GM19240 (cell line): ENCODE data around the gene TP53BP1.

Experiments
- DNase-seq: peaks from one replicate; pipeline ENCODE4 v3.0.0; 2011; ENCODE audit warnings: low spot score; ENCODE audit not compliant: insufficient read length

Gene TP53BP1

GRCh38 chr15:43488790-43489189, 4.2 kb downstream of the TP53BP1 start:
- DNase-seq: no peak

GRCh38 chr15:43487271-43487895, 5.6 kb downstream of the TP53BP1 start:
- no peak for DNase-seq

GRCh38 chr15:43484455-43484854, 8.5 kb downstream of the TP53BP1 start:
- DNase-seq: no peak

- DNase-seq: no peak
Observed at GRCh38 chr15:43483297-43484128, 9.4 kb downstream of the TP53BP1 start.

DNA sequence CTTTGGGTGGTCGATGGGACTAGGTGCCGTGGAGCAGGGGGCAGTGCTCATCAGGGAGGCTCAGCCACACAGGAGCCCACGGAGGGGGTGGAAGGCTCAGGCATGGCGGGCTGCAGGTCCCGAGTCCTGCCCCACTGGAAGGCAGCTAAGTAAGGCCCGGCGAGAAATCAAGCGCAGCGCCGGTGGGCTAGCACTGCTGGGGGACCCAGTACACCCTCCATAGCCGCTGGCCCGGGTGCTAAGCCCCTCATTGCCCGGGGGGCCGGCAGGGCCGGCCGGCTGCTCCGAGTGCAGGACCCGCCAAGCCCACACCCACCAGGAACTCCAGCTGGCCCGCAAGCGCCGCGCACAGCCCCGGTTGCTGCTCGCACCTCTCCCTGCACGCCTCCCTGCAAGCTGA, 19.1 kb downstream of the TP53BP1 start:
- DNase-seq: no peak

DNA sequence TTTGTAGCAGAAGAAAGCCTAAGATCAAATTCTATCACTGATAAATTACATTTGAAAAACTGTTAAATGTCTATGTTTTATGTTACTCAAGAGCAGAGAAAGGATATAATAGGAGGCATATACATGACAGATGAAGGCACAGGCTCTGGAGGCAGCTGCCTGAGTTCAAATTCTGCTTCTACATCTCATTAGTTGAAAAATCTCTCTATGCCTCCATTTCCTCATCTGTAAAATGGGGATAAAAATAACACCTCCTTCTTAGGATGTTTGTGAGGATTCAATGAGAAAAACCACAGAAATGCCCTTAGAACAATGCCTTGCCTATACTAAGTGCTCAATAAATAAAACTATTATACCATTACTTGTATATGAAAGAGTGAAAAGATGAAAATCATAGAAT, 21.0 kb downstream of the TP53BP1 start:
- no peak for DNase-seq

DNA sequence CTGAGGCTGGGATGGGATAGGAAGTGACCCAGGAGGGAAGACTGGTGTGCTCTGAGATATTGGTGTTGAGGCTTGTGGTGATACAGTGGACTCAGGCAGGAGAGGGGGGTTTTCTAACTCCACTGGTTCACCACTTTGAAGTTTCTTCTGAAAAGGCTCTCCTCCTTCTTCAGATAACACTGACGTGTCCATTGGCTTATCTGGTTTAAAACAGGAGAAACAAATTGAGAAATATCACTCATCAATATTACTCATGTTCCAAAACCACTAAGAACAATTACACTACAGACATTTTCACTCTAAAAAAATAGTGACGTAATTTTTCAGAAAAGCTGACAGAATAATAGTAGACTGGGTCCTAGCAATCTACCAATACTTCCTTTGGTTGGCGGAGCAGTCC, 23.1 kb downstream of the TP53BP1 start:
- no peak for DNase-seq

- DNase-seq: no peak
Observed at GRCh38 chr15:43465100-43465499, 27.9 kb downstream of the TP53BP1 start.

GRCh38 chr15:43463998-43464397, 29.0 kb downstream of the TP53BP1 start:
- no peak for DNase-seq

DNA sequence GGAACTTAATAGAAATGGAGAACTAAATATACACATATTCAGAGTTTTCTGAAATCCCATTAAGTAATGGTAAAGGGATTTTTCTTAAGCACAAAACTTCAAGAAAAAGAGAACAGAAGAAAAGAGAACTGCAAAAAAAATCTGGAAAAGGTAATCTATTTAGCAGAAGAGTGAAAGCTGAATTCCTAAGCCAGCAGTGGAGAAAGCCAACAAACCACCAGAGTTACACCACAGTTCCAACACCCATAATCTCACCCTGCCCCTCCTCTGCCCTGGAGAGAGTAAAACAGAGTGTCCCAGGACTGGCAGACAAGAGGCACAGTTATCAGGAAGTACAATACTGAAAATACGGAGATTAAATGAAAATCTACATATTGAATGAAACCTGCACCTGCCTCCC, 29.4 kb downstream of the TP53BP1 start:
- DNase-seq: no peak

GRCh38 chr15:43449981-43450380, 43.0 kb downstream of the TP53BP1 start:
- no peak for DNase-seq

GRCh38 chr15:43446344-43446743, 46.6 kb downstream of the TP53BP1 start:
- no peak for DNase-seq

- DNase-seq: no peak
Observed at GRCh38 chr15:43441316-43441715, 51.6 kb downstream of the TP53BP1 start.

- DNase-seq: no peak
Observed at GRCh38 chr15:43440721-43441281, 52.2 kb downstream of the TP53BP1 start.

GRCh38 chr15:43439268-43439667, 53.7 kb downstream of the TP53BP1 start:
- DNase-seq: no peak

DNA sequence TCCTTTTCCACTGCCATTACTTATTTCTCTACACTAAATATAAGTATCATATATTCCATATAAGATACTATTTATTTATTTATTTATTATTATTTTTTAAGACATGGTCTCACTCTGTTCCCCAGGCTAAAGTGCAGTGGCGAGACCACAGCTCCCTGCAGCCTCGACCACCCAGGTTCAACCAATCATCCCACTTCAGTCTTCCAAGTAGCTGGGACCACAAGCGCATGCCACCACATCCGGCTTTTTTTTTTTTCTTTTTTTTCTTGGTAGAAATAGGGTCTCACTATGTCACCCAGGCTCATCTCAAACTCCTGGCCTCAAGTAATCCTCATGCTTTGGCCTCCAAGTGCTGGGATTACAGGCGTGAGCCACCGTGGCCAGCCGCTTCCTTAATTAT, 56.6 kb downstream of the TP53BP1 start:
- DNase-seq: no peak

DNA sequence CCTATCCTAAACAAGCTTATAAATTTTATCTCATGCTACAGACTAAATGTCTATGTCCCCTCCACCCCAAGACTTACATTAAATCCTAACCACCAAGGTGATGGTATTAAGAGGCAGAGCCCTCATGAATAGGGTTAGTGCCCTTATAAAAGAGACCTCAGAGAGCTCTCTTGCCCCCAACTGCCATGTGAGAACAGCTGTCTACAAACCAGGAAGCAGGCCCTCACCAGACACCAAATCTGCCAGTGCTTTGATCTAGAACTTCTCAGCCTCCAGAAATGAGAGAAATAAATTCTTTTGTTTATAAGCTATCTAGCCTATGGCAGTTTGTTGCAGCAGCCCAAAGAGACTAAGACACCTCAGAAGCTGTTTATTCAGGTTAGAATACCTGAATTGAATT, 58.5 kb downstream of the TP53BP1 start:
- no peak for DNase-seq

DNA sequence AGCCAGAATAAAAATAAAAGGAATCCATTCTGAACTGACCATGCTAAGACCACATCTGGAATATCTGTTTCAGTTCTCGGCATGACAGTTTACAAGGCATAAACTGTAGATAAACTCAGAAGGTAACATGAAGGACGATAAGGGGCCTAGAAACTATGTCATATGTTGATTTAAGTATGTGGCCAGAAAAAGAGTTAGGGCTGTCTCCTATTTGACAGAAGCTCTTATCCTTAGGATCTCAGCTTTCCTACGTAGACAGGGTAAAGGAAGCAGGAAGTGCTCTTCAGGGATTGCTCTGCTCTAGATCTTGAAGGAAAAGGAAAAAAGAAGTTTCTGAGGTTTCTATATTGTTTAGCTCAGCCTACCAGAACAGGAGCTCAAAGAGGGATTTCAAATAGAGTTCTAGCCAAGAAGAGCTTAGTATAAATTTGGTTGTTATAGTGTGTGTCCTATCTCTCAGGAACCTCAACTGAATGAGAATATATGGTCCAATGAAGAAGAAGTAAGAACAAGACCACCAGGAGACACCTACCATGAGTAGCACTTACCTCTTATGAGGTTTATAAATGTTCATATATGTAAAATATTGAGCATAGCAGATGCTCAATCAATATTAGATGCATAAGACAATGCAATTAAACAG, 59.2 kb downstream of the TP53BP1 start:
- no peak for DNase-seq

DNA sequence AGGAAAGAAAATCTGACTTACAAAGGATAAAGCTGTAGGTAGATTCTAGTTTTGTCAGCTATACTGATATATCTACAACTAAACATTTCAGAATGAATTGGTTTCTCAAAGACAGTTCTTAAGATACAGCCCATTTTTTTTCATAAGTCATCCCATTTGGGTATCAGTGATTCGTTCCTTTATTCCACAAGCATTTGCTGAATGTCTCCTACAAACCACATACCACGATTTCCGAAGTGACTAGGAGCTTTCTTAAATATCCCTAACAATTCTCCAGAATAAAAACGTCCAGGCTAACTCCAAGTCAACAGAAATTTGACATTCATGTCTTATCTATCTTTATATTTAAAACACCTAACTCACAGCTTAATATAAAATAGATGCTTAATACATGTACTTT, 59.8 kb downstream of the TP53BP1 start:
- DNase-seq: no peak

DNA sequence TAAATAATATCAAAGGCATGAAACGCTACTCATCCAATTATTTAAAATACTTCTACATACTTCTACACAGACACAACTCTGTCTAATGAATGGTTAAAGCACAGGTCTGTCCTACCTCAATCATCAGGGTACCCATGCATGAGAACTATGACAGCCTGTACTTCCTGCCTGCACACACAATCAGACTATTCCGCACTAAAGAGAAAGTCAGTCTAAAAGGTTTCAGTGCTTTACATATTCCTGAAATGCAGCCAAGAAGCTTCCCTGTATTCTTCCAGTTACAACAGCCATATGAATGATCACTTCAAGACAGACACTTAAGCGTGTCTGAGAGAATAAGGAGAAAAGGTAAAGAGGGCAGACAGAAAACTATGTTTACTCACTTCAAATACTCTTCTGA, 63.3 kb downstream of the TP53BP1 start:
- no peak for DNase-seq

- no peak for DNase-seq
Observed at GRCh38 chr15:43423793-43424192, 69.2 kb downstream of the TP53BP1 start.

- DNase-seq: no peak
Observed at GRCh38 chr15:43420876-43421275, 72.1 kb downstream of the TP53BP1 start.
